Epithelial cell of proximal tubule (primary cell): ENCODE data around the gene QSOX1. TPM values are rescaled to one million over a fixed set of nuclear protein-coding genes. Genes with fewer than 3 reads are reported as not detected.

Source experiments
- DNase-seq: peaks from one replicate; pipeline ENCODE4 v3.0.0-alpha.2; 2011; ENCODE audit warnings: low read depth
- H3K4me3 ChIP-seq: 2 replicates; pipeline ENCODE4 v1.5.1; 2011; ENCODE audit warnings: low read depth, mild to moderate bottlenecking, low read length
- total RNA-seq: library from RNA; depleted of rRNA; stranded (reverse); fragments of >200 nt; gene quantifications from 2 replicates; pipeline ENCODE4 v1.2.3, GENCODE V29; 2015
- TF ChIP-seq, protein P1 (sequence below): conservative IDR thresholded peaks from 2 replicates; pipeline ENCODE4 v1.5.1; 2012; ENCODE audit warnings: low read depth, mild to moderate bottlenecking, low read length

Gene QSOX1
- total RNA-seq, 1 donor from 2014 or later: 247 TPM

DNA sequence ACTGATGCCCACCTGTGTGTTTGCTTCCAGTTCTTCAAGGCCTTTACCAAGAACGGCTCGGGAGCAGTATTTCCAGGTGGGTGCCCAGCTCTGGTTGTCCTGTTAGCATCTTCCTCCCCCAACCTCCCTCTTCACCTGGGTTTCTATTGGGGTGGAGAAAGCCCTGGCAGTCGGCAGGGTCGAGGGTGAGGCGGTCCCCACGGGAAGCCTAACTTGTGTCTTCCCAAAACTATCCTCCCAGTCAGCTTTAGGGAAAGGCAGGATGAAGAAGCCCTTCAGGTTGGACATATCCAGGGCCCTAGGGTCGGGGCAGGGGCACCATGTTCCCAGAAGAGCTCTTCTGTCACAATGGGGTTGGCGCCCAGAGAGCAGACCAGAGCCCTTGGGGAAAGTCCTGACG, 20.6 kb downstream of the QSOX1 start:
- DNase-seq: no peak
- TF ChIP-seq, protein P1, sequence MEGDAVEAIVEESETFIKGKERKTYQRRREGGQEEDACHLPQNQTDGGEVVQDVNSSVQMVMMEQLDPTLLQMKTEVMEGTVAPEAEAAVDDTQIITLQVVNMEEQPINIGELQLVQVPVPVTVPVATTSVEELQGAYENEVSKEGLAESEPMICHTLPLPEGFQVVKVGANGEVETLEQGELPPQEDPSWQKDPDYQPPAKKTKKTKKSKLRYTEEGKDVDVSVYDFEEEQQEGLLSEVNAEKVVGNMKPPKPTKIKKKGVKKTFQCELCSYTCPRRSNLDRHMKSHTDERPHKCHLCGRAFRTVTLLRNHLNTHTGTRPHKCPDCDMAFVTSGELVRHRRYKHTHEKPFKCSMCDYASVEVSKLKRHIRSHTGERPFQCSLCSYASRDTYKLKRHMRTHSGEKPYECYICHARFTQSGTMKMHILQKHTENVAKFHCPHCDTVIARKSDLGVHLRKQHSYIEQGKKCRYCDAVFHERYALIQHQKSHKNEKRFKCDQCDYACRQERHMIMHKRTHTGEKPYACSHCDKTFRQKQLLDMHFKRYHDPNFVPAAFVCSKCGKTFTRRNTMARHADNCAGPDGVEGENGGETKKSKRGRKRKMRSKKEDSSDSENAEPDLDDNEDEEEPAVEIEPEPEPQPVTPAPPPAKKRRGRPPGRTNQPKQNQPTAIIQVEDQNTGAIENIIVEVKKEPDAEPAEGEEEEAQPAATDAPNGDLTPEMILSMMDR: no peak
- H3K4me3 ChIP-seq: no peak overlapping the region

DNA sequence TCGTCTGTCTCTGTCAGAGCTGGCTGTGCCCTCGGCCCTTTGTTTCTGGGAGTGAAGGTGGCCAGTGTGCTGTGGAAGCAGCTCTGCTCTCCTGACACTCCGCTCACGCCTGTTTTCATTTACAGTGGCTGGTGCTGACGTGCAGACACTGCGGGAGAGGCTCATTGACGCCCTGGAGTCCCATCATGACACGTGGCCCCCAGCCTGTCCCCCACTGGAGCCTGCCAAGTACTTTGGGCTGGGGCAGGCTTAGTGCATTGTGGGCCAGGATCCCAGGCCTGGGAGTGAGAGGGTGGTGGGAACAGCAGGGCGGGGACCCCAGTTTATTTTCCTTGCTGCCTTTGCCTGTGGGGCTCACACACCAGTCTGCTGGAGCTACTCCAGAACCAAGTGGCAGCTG, 21.1 kb downstream of the QSOX1 start:
- H3K4me3 ChIP-seq: no peak overlapping the region
- DNase-seq: no peak
- TF ChIP-seq, protein P1: no peak

DNA sequence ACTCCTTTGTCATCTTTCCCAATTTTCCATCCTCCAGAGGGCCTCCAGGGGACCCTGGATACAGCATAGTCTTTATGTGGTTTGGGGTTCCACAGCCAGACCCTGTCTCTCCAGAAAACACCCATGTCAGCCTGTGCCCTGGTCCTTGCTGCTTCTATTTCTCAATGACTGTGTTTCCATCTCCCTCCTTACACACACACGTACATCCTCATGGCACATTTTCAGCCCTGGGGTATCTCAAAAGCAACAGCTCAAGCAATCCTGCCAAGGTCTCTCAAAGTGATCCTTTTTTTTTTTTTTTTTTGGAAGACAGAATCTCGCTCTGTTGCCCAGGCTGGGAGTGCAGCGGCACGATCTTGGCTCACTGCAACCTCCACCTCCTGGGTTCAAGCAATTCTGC, 22.3 kb downstream of the QSOX1 start:
- no peak overlapping the region for H3K4me3 ChIP-seq
- DNase-seq: no peak
- TF ChIP-seq, protein P1: no peak

DNA sequence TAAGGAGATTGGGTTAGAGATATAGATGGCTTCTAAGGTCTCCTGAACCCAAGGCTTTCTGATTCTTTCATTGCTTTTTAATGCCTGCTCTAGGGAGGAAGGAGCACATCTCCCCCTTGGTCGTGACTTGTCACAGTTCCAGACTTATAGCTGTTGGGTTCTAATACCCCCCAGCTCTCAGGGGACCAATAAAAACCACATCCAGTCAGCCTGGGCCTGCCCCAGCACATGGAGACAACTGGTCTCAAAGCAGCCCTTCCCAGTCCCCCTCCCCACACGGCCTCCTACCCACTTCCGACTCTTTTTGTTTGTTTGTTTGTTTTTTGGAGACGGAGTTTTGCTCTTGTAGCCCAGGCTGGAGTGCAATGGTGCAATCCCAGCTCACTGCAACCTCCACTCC, 23.3 kb downstream of the QSOX1 start:
- H3K4me3 ChIP-seq: no peak overlapping the region
- TF ChIP-seq, protein P1: no peak
- no peak for DNase-seq

DNA sequence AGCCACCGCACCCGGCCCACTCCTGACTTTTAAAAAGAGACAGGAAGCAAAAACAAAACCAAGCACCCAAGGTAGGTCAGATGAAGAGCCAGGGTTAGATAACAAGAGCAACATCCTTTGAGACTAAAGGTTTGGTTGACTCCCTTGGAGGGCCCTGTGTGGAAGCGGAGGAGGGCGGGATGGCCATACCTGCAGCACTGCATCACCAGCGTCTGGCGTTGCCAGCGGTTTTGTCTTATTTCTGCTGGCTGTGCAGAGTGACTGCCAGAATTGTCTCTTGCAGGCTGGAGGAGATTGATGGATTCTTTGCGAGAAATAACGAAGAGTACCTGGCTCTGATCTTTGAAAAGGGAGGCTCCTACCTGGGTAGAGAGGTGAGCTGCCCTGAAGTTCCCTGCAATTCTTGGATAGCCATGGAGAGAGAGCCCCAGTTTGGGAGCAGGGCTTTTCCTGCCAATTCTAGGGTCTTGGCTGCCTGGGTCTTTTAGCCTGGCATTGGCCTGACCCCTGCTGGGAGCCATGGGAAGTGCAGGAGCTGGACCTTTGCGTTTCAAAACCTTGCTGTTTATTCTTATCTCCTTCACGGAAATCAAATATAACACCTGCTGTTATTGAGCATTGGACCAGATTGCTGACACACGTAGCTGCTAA, 24.0 kb downstream of the QSOX1 start:
- DNase-seq: no peak
- TF ChIP-seq, protein P1: peak; percentile 99
- H3K4me3 ChIP-seq: no peak overlapping the region

DNA sequence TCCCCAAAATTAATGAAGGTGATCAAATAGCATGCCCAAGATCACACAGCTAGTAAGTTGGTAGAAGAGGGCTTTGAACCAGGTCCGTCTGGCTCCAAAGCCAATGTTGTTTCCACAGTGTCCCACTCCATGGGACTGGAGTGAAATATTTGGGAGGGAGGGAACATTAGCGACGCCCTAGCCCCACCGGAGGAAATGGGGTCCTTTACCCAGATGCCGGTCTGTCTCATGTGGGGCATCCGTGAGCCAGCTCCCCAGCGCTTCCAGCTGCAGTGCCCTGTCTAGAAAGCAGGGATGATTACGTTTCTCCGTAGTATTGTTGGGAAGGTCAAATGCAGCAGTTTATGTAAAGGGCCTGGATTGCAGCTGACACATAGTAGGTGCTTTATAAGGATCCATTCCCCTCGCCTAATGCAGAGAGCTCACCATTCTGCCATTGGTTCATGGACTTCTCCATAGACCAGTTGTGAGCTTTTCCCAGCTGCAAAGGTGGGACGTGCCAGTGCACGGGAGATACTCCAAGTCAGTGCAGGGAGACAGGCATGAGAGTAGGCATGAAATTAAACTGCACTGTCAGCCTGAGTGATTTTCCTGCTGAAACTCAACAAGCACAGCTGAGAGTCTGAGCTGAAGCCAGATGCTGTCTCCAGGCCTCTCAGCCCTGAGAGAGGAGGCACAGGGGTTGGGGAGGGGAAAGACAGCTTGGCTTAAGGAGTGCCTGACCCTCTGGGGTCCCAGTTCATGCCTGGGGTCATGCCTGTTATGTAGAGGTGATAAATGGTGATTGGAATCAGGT, 24.7 kb downstream of the QSOX1 start:
- DNase-seq: no peak
- TF ChIP-seq, protein P1: no peak
- H3K4me3 ChIP-seq: no peak overlapping the region
